Jurkat, Clone E6-1 (cell line): ENCODE measurements around the gene CYBB. TPM values are rescaled to one million over a fixed set of nuclear protein-coding genes. Genes with fewer than 3 reads are reported as not detected.
"Not testable (repeated sequence)": the region's sequence is repeated elsewhere in the genome, so short reads cannot be mapped to it uniquely, and the experiment has no call there.

ENCODE experiments used
- DNase-seq: peaks from one replicate; pipeline ENCODE4 v3.0.0-alpha.2; 2011; ENCODE audit warnings: low read depth, low spot score
- H3K4me3 ChIP-seq: 2 replicates; pipeline ENCODE4 v1.5.1; 2011; ENCODE audit warnings: mild to moderate bottlenecking, low read length, control low read depth, moderate library complexity
- polyA plus RNA-seq: library from polyadenylated mRNA; unstranded; fragments of >200 nt; gene quantifications from one replicate; pipeline ENCODE4 v1.2.1, GENCODE V29; 2012; ENCODE audit warnings: missing spikeins; ENCODE audit not compliant: insufficient read length, insufficient read depth

The CYBB gene
- not detected for polyA plus RNA-seq

DNA sequence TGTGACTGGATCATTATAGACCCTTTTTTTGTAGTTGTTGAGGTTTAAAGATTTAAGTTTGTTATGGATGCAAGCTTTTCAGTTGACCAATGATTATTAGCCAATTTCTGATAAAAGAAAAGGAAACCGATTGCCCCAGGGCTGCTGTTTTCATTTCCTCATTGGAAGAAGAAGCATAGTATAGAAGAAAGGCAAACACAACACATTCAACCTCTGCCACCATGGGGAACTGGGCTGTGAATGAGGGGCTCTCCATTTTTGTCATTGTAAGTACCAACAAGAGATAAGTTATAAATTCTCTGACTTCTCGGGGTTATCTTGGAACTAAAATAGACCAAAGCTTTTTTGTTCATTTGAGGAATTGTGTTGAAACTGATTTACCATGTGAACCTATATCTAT lies at the start of gene CYBB:
TSS of gene CYBB (plus strand) at position 203 of the 400 bp plus-strand sequence. CDS start at position 222, 19 bp downstream.
- H3K4me3 ChIP-seq, result no peak within 1 kb of the TSS
- no peak for DNase-seq

DNA sequence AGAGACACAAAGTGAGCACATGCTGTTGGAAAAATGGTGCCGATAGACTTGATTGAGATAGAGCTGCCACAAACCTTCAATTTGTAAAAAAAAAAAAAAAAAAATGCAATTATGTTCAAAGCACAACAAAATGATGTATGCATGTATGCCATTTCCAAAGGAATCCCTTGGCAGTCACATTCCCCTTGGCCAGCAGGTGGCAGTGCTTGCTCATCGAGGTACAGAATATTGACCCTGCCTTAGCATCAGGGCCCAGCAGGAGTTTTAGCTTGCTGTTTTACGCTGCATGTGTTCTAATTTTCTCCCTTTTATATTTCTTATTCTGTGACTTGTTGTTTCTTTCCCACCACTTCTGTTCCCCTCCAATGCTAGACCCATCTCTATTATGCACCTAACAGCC lies 34.5 kb upstream of the CYBB start:
- DNase-seq, result peak; percentile 63
- no peak overlapping the region for H3K4me3 ChIP-seq

DNA sequence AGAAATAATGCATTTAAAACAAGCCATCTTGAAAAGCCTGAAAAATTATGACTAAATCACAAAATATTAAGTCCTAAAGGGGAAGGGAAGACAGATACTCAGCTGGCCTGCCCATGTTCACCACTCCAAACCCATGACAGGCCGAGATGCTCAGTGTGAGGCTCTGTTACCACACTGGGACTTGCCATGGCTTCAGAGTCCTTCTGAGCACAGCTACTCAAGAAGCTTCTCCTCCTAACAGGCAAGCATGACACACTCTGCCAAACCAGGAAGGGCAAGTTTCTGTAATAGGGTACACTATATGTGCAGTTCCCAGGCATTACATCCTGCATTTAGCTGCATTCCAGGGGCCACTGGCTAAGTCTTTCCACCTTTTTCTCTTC lies 34.0 kb upstream of the CYBB start:
- DNase-seq, result no peak
- no peak overlapping the region for H3K4me3 ChIP-seq

DNA sequence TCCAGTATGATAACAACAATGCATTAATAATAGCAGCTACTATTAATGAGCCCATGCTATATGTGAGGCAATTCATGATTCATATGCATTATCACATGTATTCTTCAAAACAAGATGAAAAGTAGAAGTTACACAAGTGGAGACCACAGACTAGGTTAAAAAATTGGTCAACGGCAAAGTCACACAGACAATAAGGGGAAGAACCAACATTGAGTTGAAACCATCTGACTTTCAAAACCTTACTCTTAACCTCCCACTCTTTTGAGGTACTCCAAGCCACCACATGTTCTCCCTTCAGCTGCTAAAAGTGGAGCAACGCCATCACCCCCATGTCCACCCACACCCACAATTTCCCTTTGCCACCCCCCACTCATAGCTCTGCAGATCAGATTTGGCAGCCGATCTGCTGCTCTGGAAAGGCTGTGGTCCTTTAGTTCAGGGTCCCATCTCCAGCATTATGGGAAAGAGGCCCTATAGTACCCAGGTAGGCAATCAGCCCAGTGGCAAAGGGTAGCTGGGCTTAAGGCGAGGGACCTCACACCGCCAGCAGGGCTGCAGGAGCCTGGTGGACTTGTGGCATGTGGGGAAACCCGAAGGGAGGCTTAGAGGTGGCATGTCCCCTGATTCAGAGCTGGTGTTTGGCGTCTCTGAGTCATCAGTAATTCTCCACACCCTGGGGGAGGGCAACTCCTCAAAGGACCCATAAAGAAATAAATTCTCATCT lies 33.5 kb upstream of the CYBB start:
- H3K4me3 ChIP-seq, result no peak overlapping the region
- DNase-seq, result no peak

DNA sequence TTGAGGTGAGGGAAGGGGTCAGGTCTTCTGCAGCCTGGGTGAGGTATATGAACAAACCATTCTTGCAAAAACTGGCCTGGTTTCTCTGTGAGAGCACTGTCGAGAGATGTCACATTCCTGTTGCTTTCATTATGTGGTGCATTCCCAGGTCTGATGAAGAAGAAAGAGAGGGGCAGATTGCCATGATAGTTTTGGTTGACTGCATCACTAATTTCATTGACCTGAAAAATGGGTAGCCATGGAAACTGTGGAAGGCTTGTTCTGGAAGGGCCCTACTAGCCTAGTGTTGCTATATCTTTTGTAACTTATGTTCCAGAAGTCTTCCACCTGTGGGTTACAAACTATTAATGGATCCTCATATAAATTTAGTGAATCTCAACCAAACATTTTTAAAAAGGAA lies 32.9 kb upstream of the CYBB start:
- H3K4me3 ChIP-seq, result no peak overlapping the region
- DNase-seq, result no peak

DNA sequence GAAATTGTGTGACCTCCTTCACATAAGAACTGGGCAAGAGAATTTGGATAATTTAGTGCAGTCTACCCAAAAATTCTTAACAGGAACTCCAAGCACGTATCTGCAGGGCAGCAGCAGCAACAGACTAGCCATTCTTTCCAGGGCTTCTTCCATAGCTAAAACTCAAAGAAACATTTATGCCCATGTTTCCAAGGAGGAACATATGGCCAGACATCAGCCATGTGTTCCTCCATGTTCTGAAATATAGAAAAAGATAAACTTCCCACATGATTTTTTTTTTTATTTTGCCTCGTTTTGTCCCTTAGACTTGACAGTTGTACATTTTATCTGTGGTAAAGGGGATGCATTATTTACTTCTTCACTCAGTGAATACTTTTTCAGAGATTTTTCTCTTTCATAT lies 27.6 kb upstream of the CYBB start:
- H3K4me3 ChIP-seq, result no peak overlapping the region

DNA sequence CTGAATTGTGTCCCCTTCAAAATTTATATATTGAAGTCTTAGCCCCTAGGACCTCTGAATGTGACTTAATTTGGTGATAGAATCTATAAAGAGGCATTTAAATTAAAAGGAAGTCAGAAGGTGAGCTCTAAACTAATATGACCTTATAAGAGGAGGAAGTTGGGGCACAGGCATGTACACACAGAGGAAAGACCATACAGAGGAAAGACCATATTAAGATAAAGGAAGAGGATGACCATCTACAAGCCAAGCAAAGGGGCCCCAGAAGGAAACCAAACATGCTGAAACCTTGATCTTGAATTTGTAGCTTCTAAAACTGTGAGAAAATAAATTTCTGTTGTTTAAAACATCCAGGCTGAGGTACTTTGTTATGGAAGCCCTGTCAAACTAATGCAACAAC lies 26.9 kb upstream of the CYBB start:
- no peak for DNase-seq
- H3K4me3 ChIP-seq, result no peak overlapping the region

More for the DNA sequence above, 27.6 kb upstream of the CYBB start:
- DNase-seq, result no peak

DNA sequence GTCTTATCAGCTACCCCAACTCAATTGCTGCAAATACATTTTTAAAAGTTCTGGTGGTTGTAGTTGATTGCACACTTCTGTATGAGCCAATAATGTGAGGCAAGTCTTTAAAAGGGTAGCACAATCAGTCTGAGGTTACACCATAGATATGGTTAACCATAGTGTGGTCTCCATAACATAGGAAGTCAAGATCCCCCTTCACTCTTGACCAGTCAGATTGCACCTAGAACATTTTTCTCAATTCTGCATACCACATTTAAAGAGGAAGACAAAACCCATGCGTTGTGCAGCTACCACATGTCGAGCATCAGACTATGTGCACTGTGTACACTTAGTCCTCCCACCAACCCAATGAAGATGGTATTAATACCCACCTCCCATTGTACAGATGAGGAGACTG lies 26.5 kb upstream of the CYBB start:
- DNase-seq, result no peak
- H3K4me3 ChIP-seq, result no peak overlapping the region

DNA sequence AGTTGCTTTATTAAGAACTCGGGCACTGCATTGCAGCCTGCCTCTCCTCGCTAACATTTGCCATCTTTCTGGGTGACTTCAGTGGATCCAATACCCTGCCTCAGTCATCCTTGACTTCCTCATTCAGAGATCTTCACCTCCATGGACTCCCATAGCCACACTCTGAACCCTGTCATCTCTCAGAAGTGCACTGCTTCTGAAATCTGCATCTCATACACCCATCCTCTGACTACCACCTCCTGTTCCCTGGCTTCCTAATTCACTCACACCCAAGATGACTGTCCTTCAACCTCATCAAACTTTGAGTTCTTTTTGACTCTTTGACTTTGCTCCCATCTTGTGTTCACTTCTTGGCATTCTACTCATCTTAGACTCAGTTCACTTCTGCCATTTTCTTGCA lies 25.3 kb upstream of the CYBB start:
- H3K4me3 ChIP-seq, result peak overlapping the region; percentile 16
- no peak for DNase-seq

DNA sequence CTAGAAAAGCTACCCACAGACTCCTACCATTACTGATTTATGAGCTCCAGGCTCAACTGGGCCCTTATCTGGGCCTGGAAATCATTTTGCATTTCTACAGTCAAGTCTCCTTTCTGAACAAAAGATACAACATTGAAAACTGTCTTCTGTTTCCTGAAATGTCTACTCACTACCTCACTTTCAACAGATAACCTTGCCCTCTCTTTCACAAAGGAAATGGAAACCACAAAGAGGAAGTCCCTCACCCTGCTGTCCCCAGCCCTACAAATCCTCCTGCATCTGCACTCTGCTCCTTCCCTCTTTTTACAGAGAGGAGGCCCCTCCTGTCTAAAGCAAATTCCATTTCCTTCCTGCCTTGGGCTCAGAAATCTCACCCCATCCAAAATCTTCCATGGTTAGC lies 24.8 kb upstream of the CYBB start:
- peak; percentile 83 for DNase-seq

DNA sequence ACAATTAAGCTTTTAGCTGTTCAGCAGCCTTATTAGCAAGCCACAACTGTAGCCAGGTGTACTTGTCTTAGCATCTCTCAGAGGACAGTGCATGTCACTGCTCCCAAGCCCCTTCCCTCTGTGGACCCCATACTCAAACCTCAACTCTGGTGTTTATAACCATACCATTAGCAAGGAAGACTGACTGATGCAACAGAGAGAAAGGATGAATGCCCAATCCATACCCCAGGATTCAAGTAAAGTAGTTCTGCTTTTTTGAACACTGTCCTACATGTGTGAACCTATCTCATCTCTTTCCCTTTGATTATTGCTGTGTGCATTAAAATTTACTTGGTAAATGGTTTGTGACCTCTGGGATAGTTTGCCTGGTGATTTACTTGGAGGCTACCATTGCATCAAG lies 22.8 kb upstream of the CYBB start:
- no peak overlapping the region for H3K4me3 ChIP-seq
- no peak for DNase-seq

More for the DNA sequence above, 24.8 kb upstream of the CYBB start:
- peak overlapping the region; percentile 16 for H3K4me3 ChIP-seq

DNA sequence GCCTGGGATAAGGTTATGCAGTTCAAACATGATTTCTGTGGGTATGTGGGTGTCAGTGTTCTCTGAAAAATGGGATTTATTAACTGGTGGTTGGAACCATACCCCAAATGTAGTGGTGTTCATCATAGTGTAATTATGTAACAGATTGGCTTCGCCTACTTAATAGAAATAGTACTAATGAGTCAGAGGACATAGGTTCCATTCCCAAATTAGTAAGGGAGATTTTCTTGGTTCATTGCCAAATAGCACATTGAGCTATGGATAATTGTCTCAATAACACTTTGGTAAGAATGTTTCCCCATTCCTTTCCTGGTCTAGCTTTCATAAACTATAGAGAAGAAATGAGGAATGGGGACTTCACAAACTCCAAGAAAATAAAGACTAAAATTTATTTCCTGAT lies 20.5 kb upstream of the CYBB start:
- no peak overlapping the region for H3K4me3 ChIP-seq
- no peak for DNase-seq

DNA sequence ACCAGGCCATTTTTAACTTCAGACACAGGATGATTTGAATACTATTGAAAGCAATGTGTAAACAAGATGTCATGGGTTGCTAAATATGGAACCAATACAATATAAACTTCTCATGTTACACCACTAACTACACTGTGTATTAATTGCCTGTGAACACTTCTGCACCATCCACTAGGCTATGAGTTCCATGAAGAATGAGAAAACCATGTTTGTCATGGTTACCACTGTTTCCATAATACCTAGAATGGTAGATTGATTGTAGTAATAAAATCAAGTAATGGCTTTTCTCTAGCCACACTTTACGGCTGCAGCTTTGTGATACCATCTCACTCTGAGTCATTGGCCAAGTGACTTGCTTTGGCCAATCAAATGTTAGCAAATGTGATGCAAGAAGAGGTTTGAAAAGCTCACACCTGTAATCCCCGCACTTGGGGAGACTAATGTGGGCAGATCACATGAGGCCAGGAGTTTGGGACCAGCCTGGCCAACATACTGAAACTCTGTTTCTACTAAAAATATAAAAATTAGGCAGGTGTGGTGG lies 19.9 kb upstream of the CYBB start:
- DNase-seq, result no peak
- no peak overlapping the region for H3K4me3 ChIP-seq

DNA sequence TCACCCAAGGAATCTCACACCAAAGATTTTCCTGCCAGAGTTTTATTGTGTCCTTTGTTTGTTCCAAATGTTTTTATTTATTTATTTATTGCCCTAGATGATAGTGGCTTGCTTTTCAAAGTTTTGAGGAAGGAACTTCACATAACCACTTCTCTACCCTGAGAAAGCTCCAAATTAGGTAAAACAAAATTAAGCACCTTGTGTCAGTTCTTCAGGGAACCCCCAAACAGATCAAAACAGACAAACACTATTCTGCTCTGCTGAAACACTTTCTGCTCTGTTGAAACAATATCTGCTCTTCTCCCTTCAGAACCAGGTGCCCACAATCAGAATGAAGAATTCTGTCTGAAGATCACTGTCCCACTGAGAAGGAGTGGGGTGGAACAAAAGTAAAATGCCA lies 16.5 kb upstream of the CYBB start:
- no peak overlapping the region for H3K4me3 ChIP-seq
- DNase-seq, result no peak

DNA sequence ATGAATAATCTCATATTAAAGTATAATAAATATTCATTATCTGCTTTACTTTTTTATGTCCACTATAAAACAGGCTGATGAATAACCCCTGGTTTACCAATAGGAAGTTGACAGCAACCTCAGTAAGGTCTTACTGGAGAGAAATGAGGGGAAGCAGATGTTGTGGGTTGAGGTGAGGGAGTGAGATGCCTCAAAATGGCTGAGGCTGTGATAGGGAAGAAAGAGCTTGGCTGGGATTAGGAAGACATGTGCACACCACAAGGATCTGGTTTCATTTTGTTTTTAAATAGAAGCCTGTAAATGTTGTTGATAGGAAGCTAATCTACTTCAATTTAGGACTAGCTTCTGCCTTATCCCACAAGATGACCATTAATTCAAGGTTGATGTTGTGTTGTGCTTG lies 14.4 kb upstream of the CYBB start:
- DNase-seq, result peak; percentile 63
- no peak overlapping the region for H3K4me3 ChIP-seq

DNA sequence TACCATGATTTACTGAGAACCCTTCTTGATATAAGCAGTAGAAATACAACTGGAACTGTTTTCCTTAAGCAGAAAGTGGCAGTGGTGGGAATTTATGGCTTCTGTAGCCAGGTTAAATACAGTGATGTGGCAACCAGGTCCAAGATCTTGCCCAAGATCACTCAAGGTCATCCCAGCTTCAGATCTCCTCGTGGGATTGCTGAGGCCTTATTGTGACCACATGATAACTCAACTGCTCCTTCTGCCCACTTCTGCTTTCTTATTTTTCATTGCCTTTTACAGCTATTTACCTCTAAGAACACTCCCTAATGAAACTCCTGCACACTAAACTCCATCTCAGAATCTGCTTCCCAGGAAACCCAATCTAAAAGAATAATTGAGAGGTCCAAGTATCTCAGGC lies 12.4 kb upstream of the CYBB start:
- no peak overlapping the region for H3K4me3 ChIP-seq
- no peak for DNase-seq

DNA sequence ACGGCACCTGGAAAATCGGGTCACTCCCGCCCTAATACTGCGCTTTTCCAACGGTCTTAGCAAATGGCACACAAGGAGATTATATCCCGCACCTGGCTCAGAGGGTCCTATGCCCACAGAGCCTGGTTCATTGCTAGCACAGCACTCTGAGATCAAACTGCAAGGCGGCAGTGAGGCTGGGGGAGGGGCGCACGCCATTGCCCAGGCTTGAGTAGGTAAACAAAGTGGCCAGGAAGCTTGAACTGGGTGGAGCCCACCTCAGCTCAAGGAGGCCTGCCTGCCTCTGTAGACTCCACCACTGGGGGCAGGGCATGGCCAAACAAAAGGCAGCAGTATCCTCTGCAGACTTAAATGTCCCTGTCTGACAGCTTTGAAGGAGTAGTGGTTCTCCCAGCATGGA lies 11.0 kb upstream of the CYBB start:
- not testable (repeated sequence) for DNase-seq, H3K4me3 ChIP-seq

DNA sequence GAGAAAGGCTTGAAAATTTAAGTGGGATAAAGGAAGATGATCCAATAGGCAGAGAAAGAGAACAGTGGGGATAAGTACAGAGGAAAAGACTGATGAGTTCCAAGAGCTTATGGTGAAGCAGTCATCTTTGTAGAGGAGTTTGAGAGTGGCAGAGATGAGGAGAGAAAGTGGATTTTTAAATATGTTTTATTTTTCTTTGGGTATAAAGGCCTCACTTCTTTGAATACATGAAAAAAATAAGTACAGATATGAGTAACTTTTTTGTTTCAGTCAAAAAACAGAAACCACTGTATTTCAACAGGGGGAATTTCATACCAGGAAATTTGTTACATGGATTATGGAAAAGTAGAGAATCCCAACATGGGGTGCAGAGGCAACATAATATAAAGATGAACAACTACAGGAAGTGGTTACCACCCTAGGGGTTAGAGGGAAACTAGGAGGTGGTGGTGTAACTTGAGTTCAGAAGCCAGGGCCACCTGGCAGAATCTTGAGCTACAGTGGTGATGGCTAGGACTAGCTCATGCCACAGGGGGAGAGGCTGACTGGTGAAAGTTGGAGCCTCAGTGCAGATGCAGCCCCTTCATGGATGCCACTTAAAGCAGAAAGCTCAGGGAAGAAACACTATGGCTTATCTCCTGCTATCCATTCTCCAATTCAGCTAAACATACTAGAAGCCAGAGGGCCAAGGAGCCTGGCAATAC lies 3.4 kb upstream of the CYBB start:
- peak; percentile 85 for DNase-seq
- H3K4me3 ChIP-seq, result no peak overlapping the region

DNA sequence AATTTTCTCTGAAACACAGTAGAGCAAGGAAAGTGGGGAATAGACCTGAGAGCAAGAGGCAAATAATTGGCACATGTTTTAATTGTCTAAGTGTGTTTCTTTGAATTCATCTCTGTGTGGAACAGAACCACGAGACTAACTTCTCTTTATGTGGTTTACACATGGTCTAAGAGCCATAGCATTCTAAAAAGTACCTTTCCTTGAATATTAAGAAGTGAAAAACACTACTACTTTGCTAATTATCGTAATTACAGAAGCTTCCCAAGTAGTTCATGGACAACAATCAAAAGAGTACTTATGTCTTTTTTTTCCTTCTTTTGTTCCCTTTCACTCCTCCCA lies 2.9 kb upstream of the CYBB start:
- no peak for DNase-seq
- H3K4me3 ChIP-seq, result no peak overlapping the region

DNA sequence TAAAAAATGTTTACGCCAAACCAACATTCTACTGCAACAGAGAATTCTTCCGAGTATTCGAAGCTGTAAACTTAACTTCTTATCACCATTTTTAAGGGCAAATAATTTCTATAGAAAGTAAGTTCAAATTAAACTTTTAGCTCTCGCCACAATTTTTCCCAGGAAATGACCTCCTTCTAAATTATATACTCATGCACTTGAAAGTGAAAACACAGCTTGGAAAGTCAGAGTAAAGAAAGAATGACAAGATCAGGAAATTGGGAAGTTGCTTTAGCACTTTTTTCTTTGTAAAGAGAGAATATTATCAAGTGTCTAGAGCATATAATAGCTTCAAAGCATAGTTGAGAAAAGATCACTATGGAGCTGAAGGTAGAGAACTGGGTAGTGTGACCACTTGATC lies 1.2 kb downstream of the CYBB start:
- no peak for DNase-seq
- H3K4me3 ChIP-seq, result no peak overlapping the region

DNA sequence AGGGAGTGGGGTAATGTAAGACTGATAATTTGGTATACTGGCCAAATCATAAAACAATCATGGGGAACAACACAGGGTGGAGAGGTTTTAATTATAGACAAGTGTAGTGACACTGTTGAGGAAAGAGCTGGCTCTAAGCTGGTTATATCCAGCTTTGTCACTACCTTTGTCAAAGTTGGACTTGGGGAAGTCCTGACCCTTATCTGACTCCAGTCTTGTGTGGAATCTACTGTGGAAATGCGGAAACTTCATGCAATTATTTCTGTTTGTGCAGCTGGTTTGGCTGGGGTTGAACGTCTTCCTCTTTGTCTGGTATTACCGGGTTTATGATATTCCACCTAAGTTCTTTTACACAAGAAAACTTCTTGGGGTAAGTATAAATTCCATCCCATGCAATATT lies 2.0 kb downstream of the CYBB start:
- no peak overlapping the region for H3K4me3 ChIP-seq

More for the DNA sequence above, 2.0 kb downstream of the CYBB start:
- no peak for DNase-seq
